Suprapubic skin (tissue), 4 donors: ENCODE measurements around the gene ARHGAP27. TPM values are rescaled to one million over a fixed set of nuclear protein-coding genes. Genes with fewer than 3 reads are reported as not detected.

Source experiments
- DNase-seq, 2 donors: peaks; one replicate each; pipeline ENCODE4 v3.0.0-alpha.2; 2019; ENCODE audit warnings: low spot score in 2 of 2
- H3K27ac ChIP-seq: fragments of 200-600 bp; sonication (generic); one replicate; pipeline ENCODE4 v1.5.1; 2019
- H3K27me3 ChIP-seq: fragments of 200-600 bp; sonication (generic); one replicate; pipeline ENCODE4 v1.5.1; 2019
- H3K36me3 ChIP-seq: fragments of 200-600 bp; sonication (generic); one replicate; pipeline ENCODE4 v1.5.1; 2019
- H3K4me1 ChIP-seq: fragments of 200-600 bp; sonication (generic); one replicate; pipeline ENCODE4 v1.5.1; 2019
- H3K4me3 ChIP-seq: fragments of 200-600 bp; sonication (generic); one replicate; pipeline ENCODE4 v1.5.1; 2019; ENCODE audit warnings: mild to moderate bottlenecking
- H3K9me3 ChIP-seq: fragments of 200-600 bp; sonication (generic); one replicate; pipeline ENCODE4 v1.5.1; 2019
- CTCF ChIP-seq, 2 donors: fragments of 200-600 bp in 1 of 2; fragments of 450-650 bp in 1 of 2; sonication (generic) in 1 of 2; IDR thresholded peaks; one replicate each; pipeline ENCODE4 v1.5.1; 2016 to 2019; ENCODE audit warnings: antibody characterized with exemption in 2 of 2, mild to moderate bottlenecking in 1 of 2, moderate library complexity in 1 of 2
- EP300 ChIP-seq: sonication (generic); formaldehyde crosslinking; IDR thresholded peaks from one replicate; pipeline ENCODE4 v1.6.1; 2017; ENCODE audit warnings: antibody characterized with exemption
- POLR2A ChIP-seq, 2 donors: fragments of 450-650 bp; IDR thresholded peaks; one replicate each; pipeline ENCODE4 v1.6.1; 2017; ENCODE audit warnings: antibody characterized with exemption in 2 of 2, mild to moderate bottlenecking in 2 of 2, moderate library complexity in 2 of 2
- POLR2AphosphoS5 ChIP-seq, 3 donors: sonication (generic); formaldehyde crosslinking; IDR thresholded peaks; one replicate each; pipeline ENCODE4 v1.6.1; 2017; ENCODE audit warnings: antibody characterized with exemption in 3 of 3
- WGBS: methylation state at CpG from one replicate; pipeline ENCODE4 v1.1.5; 2018; 5-methylcytosine and 5-hydroxymethylcytosine counted together
- total RNA-seq, 4 donors: library from RNA; depleted of rRNA; stranded (reverse); fragments of >200 nt; gene quantifications; one replicate each; pipeline ENCODE4 v1.1.0, GENCODE V29; 2016

ARHGAP27 gene
- total RNA-seq, 4 donors from 2014 or later, result 54.4 to 93.6 (median 71.3) TPM

GRCh38 chr17:45372325-45372869 is 60.3 kb downstream of the ARHGAP27 start:
- no peaks in the 10 kb centered on the region for H3K27me3 ChIP-seq
- no peak for TF ChIP-seq POLR2A (IDR thresholded peaks at IDR 0.05)
- no peak for TF ChIP-seq POLR2AphosphoS5 (IDR thresholded peaks at IDR 0.05)
- no peak for TF ChIP-seq CTCF (IDR thresholded peaks at IDR 0.05)
- no peak overlapping the region for H3K4me3 ChIP-seq
- 55% methylated on average over 8 of the region's 8 CpGs for WGBS
- H3K36me3 ChIP-seq, result no peaks in the 10 kb centered on the region
- peak overlapping the region; percentile 84 for H3K27ac ChIP-seq
- no peaks in the 10 kb centered on the region for H3K9me3 ChIP-seq
- peak; percentile 49 to 52 for DNase-seq
- peaks cover 40% of the 10 kb centered on the region for H3K4me1 ChIP-seq

DNA sequence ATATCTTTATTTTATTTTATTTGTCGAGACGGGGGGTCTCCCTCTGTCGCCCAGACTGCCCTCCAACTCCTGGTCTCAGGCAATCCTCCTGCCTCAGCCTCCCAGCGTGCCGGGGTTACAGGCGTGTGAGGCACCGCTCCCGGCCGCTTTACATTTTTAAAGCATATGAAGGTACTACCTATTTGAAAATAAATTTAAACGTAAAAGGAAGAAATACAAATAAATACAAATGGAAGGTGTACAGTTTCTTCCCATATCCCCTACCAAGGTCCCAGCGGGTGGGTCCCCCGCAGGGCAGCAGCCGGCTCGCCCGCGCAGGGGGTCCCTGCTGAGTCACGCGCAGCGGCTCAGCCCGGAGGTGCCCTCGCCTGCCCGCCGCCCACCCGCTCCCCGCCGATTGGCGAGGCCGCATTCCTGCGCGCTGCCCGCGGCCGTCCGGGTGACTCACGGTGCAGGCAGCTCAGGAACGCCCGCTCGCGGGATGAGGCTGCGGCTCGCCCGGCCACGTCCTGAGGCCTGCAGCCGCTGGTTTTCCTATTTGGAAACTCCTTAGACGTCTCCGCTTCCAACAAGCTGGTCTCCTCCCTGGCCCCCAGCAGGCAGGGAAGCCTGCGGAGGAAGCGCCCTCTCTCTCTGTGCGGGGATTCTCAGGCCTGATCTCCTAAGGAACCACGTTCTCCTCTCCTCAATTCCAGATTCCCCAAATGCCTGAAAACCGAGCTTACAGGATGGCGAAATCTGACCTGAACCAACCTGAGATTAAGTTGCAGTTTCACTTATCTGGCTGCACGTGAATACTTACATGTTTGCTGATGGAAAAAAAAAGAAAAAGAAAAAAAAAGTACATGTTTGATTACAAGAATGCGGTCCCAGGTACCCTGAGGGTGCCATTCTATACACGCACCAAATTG is 61.0 kb downstream of the ARHGAP27 start:
- peaks cover 40% of the 10 kb centered on the region for H3K4me1 ChIP-seq
- peak; percentile 89 for DNase-seq
- no peaks in the 10 kb centered on the region for H3K9me3 ChIP-seq

DNA sequence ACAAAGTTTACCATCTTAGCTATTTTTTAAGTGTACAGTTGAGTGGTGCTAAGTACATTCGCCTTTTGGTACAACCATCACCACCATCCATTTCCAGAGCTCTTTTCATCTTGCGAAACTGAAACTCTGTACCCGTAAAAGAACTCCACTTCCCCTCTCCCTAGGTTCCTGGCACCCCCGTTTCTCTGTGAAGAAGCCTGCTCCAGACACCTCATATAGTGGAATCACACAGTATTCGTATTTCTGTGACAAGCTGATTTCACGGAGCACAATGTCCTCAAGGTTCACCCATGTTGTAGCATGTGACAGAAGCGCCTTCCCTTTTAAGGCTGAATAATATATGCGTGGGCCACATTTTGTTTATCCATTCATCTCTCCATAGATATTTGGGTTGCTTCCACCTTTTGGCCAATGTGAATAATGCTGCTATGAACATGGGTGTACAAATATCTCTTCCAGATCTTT is 61.7 kb downstream of the ARHGAP27 start:
- peak overlapping the region; percentile 41 for H3K4me3 ChIP-seq
- peaks cover 40% of the 10 kb centered on the region for H3K4me1 ChIP-seq

More for the DNA sequence above, 61.0 kb downstream of the ARHGAP27 start:
- H3K36me3 ChIP-seq, result no peaks in the 10 kb centered on the region
- H3K4me3 ChIP-seq, result peak overlapping the region; percentile 41
- peak overlapping the region; percentile 84 for H3K27ac ChIP-seq
- WGBS, result 14% methylated on average over 49 of the region's 55 CpGs
- peak in 2 of 3 donors; percentile 62 to 87 for TF ChIP-seq POLR2AphosphoS5 (IDR thresholded peaks at IDR 0.05)
- TF ChIP-seq CTCF (IDR thresholded peaks at IDR 0.05), result no peak
- no peaks in the 10 kb centered on the region for H3K27me3 ChIP-seq

GRCh38 chr17:45369421-45369820 is 63.2 kb downstream of the ARHGAP27 start:
- H3K27ac ChIP-seq, result no peak overlapping the region
- no peak for TF ChIP-seq POLR2AphosphoS5 (IDR thresholded peaks at IDR 0.05)
- 92% methylated on average over 1 of the region's 1 CpG for WGBS
- H3K9me3 ChIP-seq, result no peaks in the 10 kb centered on the region
- H3K4me3 ChIP-seq, result no peak overlapping the region
- peak; percentile 0 to 11 for DNase-seq
- no peaks in the 10 kb centered on the region for H3K27me3 ChIP-seq
- H3K36me3 ChIP-seq, result no peaks in the 10 kb centered on the region
- H3K4me1 ChIP-seq, result peaks cover 36% of the 10 kb centered on the region

More for the DNA sequence above, 61.7 kb downstream of the ARHGAP27 start:
- no peak for TF ChIP-seq EP300
- TF ChIP-seq POLR2AphosphoS5 (IDR thresholded peaks at IDR 0.05), result no peak
- TF ChIP-seq CTCF (IDR thresholded peaks at IDR 0.05), result no peak
- TF ChIP-seq POLR2A (IDR thresholded peaks at IDR 0.05), result no peak
- 65% methylated on average over 8 of the region's 8 CpGs for WGBS
- DNase-seq, result peak; percentile 24 to 44
- H3K27me3 ChIP-seq, result no peaks in the 10 kb centered on the region
- H3K9me3 ChIP-seq, result no peaks in the 10 kb centered on the region
- H3K27ac ChIP-seq, result peak overlapping the region; percentile 84
- H3K36me3 ChIP-seq, result no peaks in the 10 kb centered on the region

DNA sequence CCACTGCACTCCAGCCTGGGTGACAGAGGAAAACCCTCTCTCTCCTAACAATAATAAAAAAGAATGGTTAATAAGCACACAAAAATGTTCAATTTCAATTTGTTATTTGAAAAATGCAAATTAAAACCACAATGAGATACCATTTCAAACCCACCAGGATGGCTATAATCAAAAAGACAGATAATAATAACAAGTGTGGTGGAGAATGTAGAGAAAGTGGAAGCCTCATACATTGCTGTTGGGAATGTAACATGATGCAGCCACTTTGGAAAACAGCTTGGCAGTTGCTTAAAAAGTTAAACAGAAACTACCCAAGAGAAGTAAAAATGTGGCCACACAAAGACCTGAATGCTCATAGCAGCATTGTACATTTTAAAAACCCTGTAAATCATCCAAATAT is 64.0 kb downstream of the ARHGAP27 start:
- H3K27me3 ChIP-seq, result no peaks in the 10 kb centered on the region
- H3K27ac ChIP-seq, result no peak overlapping the region
- no peaks in the 10 kb centered on the region for H3K36me3 ChIP-seq
- TF ChIP-seq POLR2AphosphoS5 (IDR thresholded peaks at IDR 0.05), result no peak
- no peak for TF ChIP-seq POLR2A (IDR thresholded peaks at IDR 0.05)
- no peak for TF ChIP-seq EP300
- no peak for TF ChIP-seq CTCF (IDR thresholded peaks at IDR 0.05)
- H3K4me3 ChIP-seq, result no peak overlapping the region
- DNase-seq, result no peak
- H3K4me1 ChIP-seq, result peaks cover 31% of the 10 kb centered on the region
- no peaks in the 10 kb centered on the region for H3K9me3 ChIP-seq
